ENCODE results near the gene NTM. TPM values are rescaled to one million over a fixed set of nuclear protein-coding genes. Genes with fewer than 3 reads are reported as not detected.

Gene NTM
- polyA plus RNA-seq, 4 donors: 0.94 to 3.1 (median 1.4) TPM; not detected in 1

DNA sequence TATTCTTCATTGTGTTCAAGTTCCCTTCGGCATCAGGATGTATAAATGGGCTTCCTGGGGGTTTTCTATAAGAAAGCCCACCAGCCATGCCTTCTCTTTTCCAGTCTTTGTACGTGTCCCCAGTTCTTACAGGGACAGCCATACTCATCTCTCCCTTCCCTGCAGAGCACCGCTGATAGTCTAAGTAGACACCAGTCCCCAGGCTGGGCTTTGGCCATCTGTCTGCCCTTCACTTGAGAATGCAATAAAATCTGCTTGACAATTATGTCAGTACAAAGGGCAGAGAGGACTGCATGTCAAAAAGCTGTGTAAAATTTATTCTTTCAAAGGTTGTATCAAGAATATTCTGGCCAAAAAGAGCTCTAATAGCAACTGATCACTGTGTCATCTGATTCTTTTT is 27.3 kb downstream of the NTM start:
- Histone ChIP-seq H3K4me1 (ENCODE audit: control insufficient read depth in 3 of 3, insufficient read depth in 2 of 3, low read depth in 1 of 3, low read length in 2 of 3) (no peaks in the 10 kb centered on the region), H3K27ac (ENCODE audit: low read depth in 1 of 3, low read length in 2 of 3) (no peak overlapping the region), H3K36me3 (ENCODE audit: control insufficient read depth in 3 of 3, insufficient read depth in 2 of 3, low read depth in 1 of 3, low read length in 3 of 3) (no peaks in the 10 kb centered on the region), H3K9me3 (ENCODE audit: control insufficient read depth in 2 of 2, insufficient read depth in 1 of 2, low read depth in 1 of 2, low read length in 1 of 2) (no peaks in the 10 kb centered on the region), H3K4me3 (ENCODE audit: low read depth in 1 of 3, low read length in 3 of 3) (no peak overlapping the region), H3K27me3 (ENCODE audit: control insufficient read depth in 3 of 3, insufficient read depth in 3 of 3, low read length in 3 of 3) (peaks cover 0 to 2% (median 0%) of the 10 kb centered on the region in 3 donors)
- DNase-seq (peak in 1 of 2 donors; percentile 7), FAIRE-seq (no peak)
- WGBS, 3 donors: 33 to 60% (median 40%) methylated on average over 3 of the region's 3 CpGs

DNA sequence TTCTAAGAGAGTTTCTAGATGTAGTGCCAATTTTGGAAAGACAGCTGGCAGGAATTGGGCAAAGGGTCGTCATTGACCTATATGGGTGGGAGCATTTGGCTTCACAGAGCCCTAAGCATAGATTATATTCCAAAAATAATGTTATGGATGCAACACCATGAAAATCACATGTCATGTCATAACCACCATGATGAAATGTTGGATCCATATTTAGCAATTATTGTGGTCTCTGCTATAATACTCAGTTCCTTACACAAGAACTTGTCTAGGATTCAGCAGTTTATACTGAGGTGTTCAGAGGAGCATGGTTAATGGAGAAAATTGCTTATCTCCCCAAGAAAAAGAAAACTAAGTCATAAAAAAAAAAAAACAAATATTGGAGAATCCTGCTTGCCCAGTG is 31.6 kb downstream of the NTM start:
- WGBS, 3 donors: 66 to 79% (median 72%) methylated on average over 1 of the region's 1 CpG
- no peak overlapping the region for H3K4me3 ChIP-seq (ENCODE audit: low read depth in 1 of 3, low read length in 3 of 3)
- FAIRE-seq: no peak
- H3K27me3 ChIP-seq (ENCODE audit: control insufficient read depth in 3 of 3, insufficient read depth in 3 of 3, low read length in 3 of 3): peaks cover 0 to 2% (median 0%) of the 10 kb centered on the region in 3 donors
- no peaks in the 10 kb centered on the region for H3K36me3 ChIP-seq (ENCODE audit: control insufficient read depth in 3 of 3, insufficient read depth in 2 of 3, low read depth in 1 of 3, low read length in 3 of 3)
- DNase-seq: no peak
- H3K9me3 ChIP-seq (ENCODE audit: control insufficient read depth in 2 of 2, insufficient read depth in 1 of 2, low read depth in 1 of 2, low read length in 1 of 2): no peaks in the 10 kb centered on the region
- no peak overlapping the region for H3K27ac ChIP-seq (ENCODE audit: low read depth in 1 of 3, low read length in 2 of 3)
- no peaks in the 10 kb centered on the region for H3K4me1 ChIP-seq (ENCODE audit: control insufficient read depth in 3 of 3, insufficient read depth in 2 of 3, low read depth in 1 of 3, low read length in 2 of 3)

DNA sequence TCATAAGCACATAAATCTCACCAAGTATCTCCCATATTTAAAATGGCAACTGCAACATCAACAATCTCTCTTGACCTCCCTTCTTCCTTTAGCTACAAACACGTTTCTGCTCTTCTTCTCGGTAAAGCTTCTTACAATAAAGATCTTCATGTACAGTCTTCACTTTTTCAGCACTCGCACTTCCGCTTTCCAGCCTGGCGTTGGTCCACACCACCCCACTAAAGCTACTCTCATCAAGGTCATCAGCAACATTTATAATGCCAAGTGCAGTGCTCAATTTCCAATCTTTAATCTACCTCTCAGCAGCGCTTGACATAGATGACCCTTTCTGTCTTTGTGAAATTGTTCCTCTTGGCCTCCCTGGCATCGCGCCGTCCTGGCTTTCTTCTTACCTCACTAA is 33.6 kb downstream of the NTM start:
- Histone ChIP-seq H3K4me3 (ENCODE audit: low read depth in 1 of 3, low read length in 3 of 3) (no peak overlapping the region), H3K4me1 (ENCODE audit: control insufficient read depth in 3 of 3, insufficient read depth in 2 of 3, low read depth in 1 of 3, low read length in 2 of 3) (no peaks in the 10 kb centered on the region), H3K9me3 (ENCODE audit: control insufficient read depth in 2 of 2, insufficient read depth in 1 of 2, low read depth in 1 of 2, low read length in 1 of 2) (no peaks in the 10 kb centered on the region), H3K27me3 (ENCODE audit: control insufficient read depth in 3 of 3, insufficient read depth in 3 of 3, low read length in 3 of 3) (peaks cover 0 to 4% (median 2%) of the 10 kb centered on the region in 3 donors), H3K27ac (ENCODE audit: low read depth in 1 of 3, low read length in 2 of 3) (no peak overlapping the region), H3K36me3 (ENCODE audit: control insufficient read depth in 3 of 3, insufficient read depth in 2 of 3, low read depth in 1 of 3, low read length in 3 of 3) (no peaks in the 10 kb centered on the region)
- FAIRE-seq (no peak), DNase-seq (no peak)
- WGBS, 3 donors: 89 to 93% (median 92%) methylated on average over 9 of the region's 9 CpGs

DNA sequence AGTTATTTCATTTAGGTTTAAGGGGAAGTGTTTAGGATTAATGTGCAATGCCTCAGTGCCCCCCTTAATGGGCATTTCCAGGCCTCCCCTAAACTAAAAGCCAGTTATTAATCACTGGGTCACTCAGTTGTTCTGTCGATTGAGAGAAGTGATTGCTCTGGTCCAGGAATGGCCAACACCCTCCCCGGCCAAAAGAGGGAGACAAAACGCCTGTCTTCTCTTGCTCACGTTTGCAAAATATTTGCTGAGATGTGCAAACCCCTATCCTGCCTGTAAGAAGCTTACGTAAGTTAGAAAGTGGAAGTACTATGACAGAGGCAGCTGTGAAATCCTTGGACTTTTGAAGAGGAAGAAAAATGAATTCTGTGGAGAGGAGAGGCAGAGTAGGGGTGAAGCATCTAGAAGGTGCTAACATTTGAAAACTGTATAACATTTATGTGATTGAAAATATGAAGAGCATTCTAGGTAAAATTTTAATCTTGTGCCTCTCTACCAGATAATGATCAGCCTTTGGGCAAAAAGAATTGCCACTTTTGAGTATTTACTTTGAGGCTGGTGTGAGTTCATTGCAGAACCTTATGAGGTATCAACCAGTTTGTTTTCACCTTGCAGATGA is 37.7 kb downstream of the NTM start:
- peaks cover 0 to 4% (median 0%) of the 10 kb centered on the region in 3 donors for H3K27me3 ChIP-seq (ENCODE audit: control insufficient read depth in 3 of 3, insufficient read depth in 3 of 3, low read length in 3 of 3)
- FAIRE-seq: no peak
- peaks cover 0 to 2% (median 0%) of the 10 kb centered on the region in 3 donors for H3K4me1 ChIP-seq (ENCODE audit: control insufficient read depth in 3 of 3, insufficient read depth in 2 of 3, low read depth in 1 of 3, low read length in 2 of 3)
- WGBS, 3 donors: 9 to 22% (median 16%) methylated on average over 5 of the region's 5 CpGs
- H3K9me3 ChIP-seq (ENCODE audit: control insufficient read depth in 2 of 2, insufficient read depth in 1 of 2, low read depth in 1 of 2, low read length in 1 of 2): no peaks in the 10 kb centered on the region
- H3K36me3 ChIP-seq (ENCODE audit: control insufficient read depth in 3 of 3, insufficient read depth in 2 of 3, low read depth in 1 of 3, low read length in 3 of 3): no peaks in the 10 kb centered on the region
- H3K27ac ChIP-seq (ENCODE audit: low read depth in 1 of 3, low read length in 2 of 3): no peak overlapping the region
- H3K4me3 ChIP-seq (ENCODE audit: low read depth in 1 of 3, low read length in 3 of 3): no peak overlapping the region
- peak; percentile 26 to 82 for DNase-seq

DNA sequence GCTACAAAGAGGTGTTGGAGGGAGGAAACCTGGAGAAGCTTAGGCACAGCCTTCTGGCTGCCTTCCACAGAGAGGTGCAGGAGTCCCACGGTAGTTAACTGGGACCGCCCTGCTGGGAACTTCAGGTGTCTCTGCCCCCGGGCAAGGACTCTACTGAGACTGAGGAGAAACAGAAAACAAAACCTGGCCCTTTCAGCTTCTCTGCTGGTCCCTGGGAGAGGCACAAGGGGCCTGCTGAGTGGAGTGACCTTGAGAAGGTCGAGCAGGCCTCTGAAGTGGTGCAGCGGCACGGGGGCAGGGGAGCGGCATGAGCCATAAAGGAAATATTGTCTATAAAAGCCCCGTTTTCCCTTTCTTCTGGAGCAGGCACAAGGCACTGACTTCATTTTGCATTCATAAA is 38.9 kb downstream of the NTM start:
- WGBS, 3 donors: 27 to 45% (median 32%) methylated on average over 8 of the region's 8 CpGs
- no peak overlapping the region for H3K27ac ChIP-seq (ENCODE audit: low read depth in 1 of 3, low read length in 2 of 3)
- H3K9me3 ChIP-seq (ENCODE audit: control insufficient read depth in 2 of 2, insufficient read depth in 1 of 2, low read depth in 1 of 2, low read length in 1 of 2): no peaks in the 10 kb centered on the region
- peaks cover 0 to 4% (median 0%) of the 10 kb centered on the region in 3 donors for H3K27me3 ChIP-seq (ENCODE audit: control insufficient read depth in 3 of 3, insufficient read depth in 3 of 3, low read length in 3 of 3)
- DNase-seq: peak in 1 of 2 donors; percentile 42
- H3K4me1 ChIP-seq (ENCODE audit: control insufficient read depth in 3 of 3, insufficient read depth in 2 of 3, low read depth in 1 of 3, low read length in 2 of 3): peaks cover 0 to 2% (median 0%) of the 10 kb centered on the region in 3 donors
- no peak overlapping the region for H3K4me3 ChIP-seq (ENCODE audit: low read depth in 1 of 3, low read length in 3 of 3)
- no peak for FAIRE-seq
- no peaks in the 10 kb centered on the region for H3K36me3 ChIP-seq (ENCODE audit: control insufficient read depth in 3 of 3, insufficient read depth in 2 of 3, low read depth in 1 of 3, low read length in 3 of 3)

DNA sequence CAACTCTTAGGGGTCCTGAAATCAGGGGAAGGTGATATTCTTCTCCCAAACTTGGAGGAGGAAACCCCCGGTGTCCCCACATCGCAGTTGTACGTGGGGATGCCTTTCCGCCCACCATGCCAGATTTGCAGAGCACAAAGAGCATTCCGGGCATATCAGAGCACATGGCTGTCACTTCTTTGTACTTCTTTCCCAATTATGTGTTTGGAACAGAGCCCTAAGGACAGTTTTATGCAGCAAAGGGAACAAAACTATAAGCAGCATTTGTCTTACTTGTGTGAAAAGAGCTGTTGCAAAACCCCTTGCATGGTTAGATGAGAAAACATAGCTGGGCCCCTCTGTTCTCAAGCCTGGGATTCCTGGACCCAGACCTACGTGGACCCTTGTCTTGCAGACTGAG is 41.2 kb downstream of the NTM start:
- H3K9me3 ChIP-seq (ENCODE audit: control insufficient read depth in 2 of 2, insufficient read depth in 1 of 2, low read depth in 1 of 2, low read length in 1 of 2): no peaks in the 10 kb centered on the region
- no peak overlapping the region for H3K27ac ChIP-seq (ENCODE audit: low read depth in 1 of 3, low read length in 2 of 3)
- 80 to 94% (median 80%) methylated on average over 6 of the region's 6 CpGs for WGBS, 3 donors
- H3K4me1 ChIP-seq (ENCODE audit: control insufficient read depth in 3 of 3, insufficient read depth in 2 of 3, low read depth in 1 of 3, low read length in 2 of 3): peaks cover 0 to 2% (median 0%) of the 10 kb centered on the region in 3 donors
- DNase-seq (no peak), FAIRE-seq (no peak)
- H3K4me3 ChIP-seq (ENCODE audit: low read depth in 1 of 3, low read length in 3 of 3): no peak overlapping the region
- peaks cover 0 to 4% (median 0%) of the 10 kb centered on the region in 3 donors for H3K27me3 ChIP-seq (ENCODE audit: control insufficient read depth in 3 of 3, insufficient read depth in 3 of 3, low read length in 3 of 3)
- H3K36me3 ChIP-seq (ENCODE audit: control insufficient read depth in 3 of 3, insufficient read depth in 2 of 3, low read depth in 1 of 3, low read length in 3 of 3): no peaks in the 10 kb centered on the region

DNA sequence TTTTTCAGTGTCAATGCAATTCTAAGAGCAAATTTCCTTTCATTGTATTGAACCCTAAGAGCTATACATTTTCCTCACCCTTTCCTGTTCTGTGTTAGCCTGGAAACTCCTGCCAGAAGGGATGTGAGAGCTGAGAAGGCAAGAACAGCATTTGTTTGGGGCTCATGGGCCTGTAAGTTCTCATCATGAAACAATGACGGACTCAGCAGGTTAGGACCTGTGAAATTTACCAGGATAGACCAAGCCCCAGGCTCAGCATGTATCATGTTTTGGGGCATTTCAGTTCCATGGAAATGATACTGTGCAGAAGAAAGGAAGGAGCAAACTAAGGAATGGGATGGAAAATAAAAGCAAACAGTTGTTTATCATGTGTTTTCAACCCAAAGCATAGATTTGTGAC is 41.6 kb downstream of the NTM start:
- no peak overlapping the region for H3K27ac ChIP-seq (ENCODE audit: low read depth in 1 of 3, low read length in 2 of 3)
- no peak for DNase-seq

DNA sequence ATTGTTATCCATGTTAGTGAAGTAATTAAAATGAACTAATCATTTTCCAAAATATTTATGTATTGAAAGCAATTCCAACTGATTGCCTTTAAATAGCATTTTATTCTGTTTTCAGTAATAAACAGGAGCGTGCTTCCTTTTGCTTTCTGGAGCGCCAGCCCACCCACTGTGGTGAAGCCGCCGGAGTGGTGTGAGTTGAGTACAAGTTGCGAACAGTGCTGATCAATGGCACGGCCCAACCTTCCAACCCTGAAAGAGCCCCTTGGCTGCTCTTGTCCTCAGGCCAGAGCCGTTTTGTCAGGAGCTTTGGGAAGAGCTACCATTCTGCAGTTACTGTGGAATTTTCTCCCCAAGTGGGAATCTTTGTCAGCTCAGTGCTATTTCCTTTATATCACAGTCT is 42.8 kb downstream of the NTM start:
- no peak for DNase-seq
- peaks cover 0 to 2% (median 0%) of the 10 kb centered on the region in 3 donors for H3K4me1 ChIP-seq (ENCODE audit: control insufficient read depth in 3 of 3, insufficient read depth in 2 of 3, low read depth in 1 of 3, low read length in 2 of 3)
- FAIRE-seq: no peak
- H3K9me3 ChIP-seq (ENCODE audit: control insufficient read depth in 2 of 2, insufficient read depth in 1 of 2, low read depth in 1 of 2, low read length in 1 of 2): no peaks in the 10 kb centered on the region
- WGBS, 3 donors: 84 to 95% (median 88%) methylated on average over 7 of the region's 7 CpGs
- H3K27me3 ChIP-seq (ENCODE audit: control insufficient read depth in 3 of 3, insufficient read depth in 3 of 3, low read length in 3 of 3): no peaks in the 10 kb centered on the region
- H3K36me3 ChIP-seq (ENCODE audit: control insufficient read depth in 3 of 3, insufficient read depth in 2 of 3, low read depth in 1 of 3, low read length in 3 of 3): no peaks in the 10 kb centered on the region
- H3K4me3 ChIP-seq (ENCODE audit: low read depth in 1 of 3, low read length in 3 of 3): no peak overlapping the region
- H3K27ac ChIP-seq (ENCODE audit: low read depth in 1 of 3, low read length in 2 of 3): no peak overlapping the region

More for the DNA sequence above, 41.6 kb downstream of the NTM start:
- H3K36me3 ChIP-seq (ENCODE audit: control insufficient read depth in 3 of 3, insufficient read depth in 2 of 3, low read depth in 1 of 3, low read length in 3 of 3): no peaks in the 10 kb centered on the region
- H3K27me3 ChIP-seq (ENCODE audit: control insufficient read depth in 3 of 3, insufficient read depth in 3 of 3, low read length in 3 of 3): peaks cover 0 to 4% (median 0%) of the 10 kb centered on the region in 3 donors
- H3K4me3 ChIP-seq (ENCODE audit: low read depth in 1 of 3, low read length in 3 of 3): no peak overlapping the region
- FAIRE-seq: no peak
- 76 to 100% (median 77%) methylated on average over 1 of the region's 1 CpG for WGBS, 3 donors
- H3K4me1 ChIP-seq (ENCODE audit: control insufficient read depth in 3 of 3, insufficient read depth in 2 of 3, low read depth in 1 of 3, low read length in 2 of 3): peaks cover 0 to 2% (median 0%) of the 10 kb centered on the region in 3 donors
- no peaks in the 10 kb centered on the region for H3K9me3 ChIP-seq (ENCODE audit: control insufficient read depth in 2 of 2, insufficient read depth in 1 of 2, low read depth in 1 of 2, low read length in 1 of 2)

DNA sequence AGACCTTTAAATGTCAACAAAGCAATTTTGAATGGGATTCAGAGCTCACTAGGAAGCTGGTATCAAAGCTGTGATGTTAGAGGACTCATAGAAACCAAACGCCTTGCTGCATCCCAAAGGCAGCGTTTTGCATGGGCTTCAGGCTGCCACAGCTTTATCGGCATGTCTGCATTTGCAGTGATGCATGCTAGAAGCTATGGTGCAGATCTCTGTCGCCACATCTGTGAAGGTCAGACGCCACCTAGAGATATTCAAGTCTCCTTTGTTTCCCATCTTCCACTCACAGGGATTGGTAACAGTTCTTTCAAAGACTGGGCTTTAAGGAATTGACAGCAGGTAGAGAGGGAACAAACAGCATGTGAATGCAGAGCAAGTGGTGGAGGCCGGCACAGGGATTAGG is 47.8 kb downstream of the NTM start:
- no peaks in the 10 kb centered on the region for H3K4me1 ChIP-seq (ENCODE audit: control insufficient read depth in 3 of 3, insufficient read depth in 2 of 3, low read depth in 1 of 3, low read length in 2 of 3)
- no peak overlapping the region for H3K27ac ChIP-seq (ENCODE audit: low read depth in 1 of 3, low read length in 2 of 3)
- DNase-seq (no peak), FAIRE-seq (no peak)
- H3K4me3 ChIP-seq (ENCODE audit: low read depth in 1 of 3, low read length in 3 of 3): no peak overlapping the region
- H3K9me3 ChIP-seq (ENCODE audit: control insufficient read depth in 2 of 2, insufficient read depth in 1 of 2, low read depth in 1 of 2, low read length in 1 of 2): no peaks in the 10 kb centered on the region
- 75 to 91% (median 82%) methylated on average over 6 of the region's 6 CpGs for WGBS, 3 donors
- no peaks in the 10 kb centered on the region for H3K36me3 ChIP-seq (ENCODE audit: control insufficient read depth in 3 of 3, insufficient read depth in 2 of 3, low read depth in 1 of 3, low read length in 3 of 3)
- no peaks in the 10 kb centered on the region for H3K27me3 ChIP-seq (ENCODE audit: control insufficient read depth in 3 of 3, insufficient read depth in 3 of 3, low read length in 3 of 3)

All from small intestine (tissue), 7 donors.